Ovary (tissue), 3 donors: ENCODE data around the gene RBM26.

Experiments used
- CTCF ChIP-seq, 3 donors: fragments of 450-650 bp in 2 of 3; fragments of 200-600 bp in 1 of 3; IDR thresholded peaks; one replicate each; pipeline versions ENCODE4 v1.5.1 to v1.8.0; 2016 to 2022; ENCODE audit warnings: antibody characterized with exemption in 3 of 3, mild to moderate bottlenecking in 1 of 3
- EP300 ChIP-seq: sonication (generic); formaldehyde crosslinking; IDR thresholded peaks from one replicate; pipeline ENCODE4 v1.6.1; 2017; ENCODE audit warnings: antibody characterized with exemption
- POLR2A ChIP-seq: fragments of 450-650 bp; IDR thresholded peaks from one replicate; pipeline ENCODE4 v1.6.1; 2017; ENCODE audit warnings: antibody characterized with exemption, mild to moderate bottlenecking, moderate library complexity
- donor health status: DM: no; HTN: no; CAD: no.

- TF ChIP-seq EP300 = no peak
- TF ChIP-seq CTCF (IDR thresholded peaks at IDR 0.05) = no peak
- no peak for TF ChIP-seq POLR2A
These were observed 21.8 kb upstream of the RBM26 start for GRCh38 chr13:79427883-79428282.
